HG03175 (cell line): Measurements from ENCODE around the gene FKRP.

ENCODE experiments used
- ATAC-seq: cut with Tn5 transposase; IDR thresholded peaks from one replicate; pipeline ENCODE4 v1.9.1; 2021; ENCODE audit warnings: mild to moderate bottlenecking, moderate library complexity; ENCODE audit not compliant: unreplicated experiment

Gene FKRP

GRCh38 chr19:46718934-46719622 is 26.8 kb upstream of the FKRP start:
- ATAC-seq: peak; percentile 34

DNA sequence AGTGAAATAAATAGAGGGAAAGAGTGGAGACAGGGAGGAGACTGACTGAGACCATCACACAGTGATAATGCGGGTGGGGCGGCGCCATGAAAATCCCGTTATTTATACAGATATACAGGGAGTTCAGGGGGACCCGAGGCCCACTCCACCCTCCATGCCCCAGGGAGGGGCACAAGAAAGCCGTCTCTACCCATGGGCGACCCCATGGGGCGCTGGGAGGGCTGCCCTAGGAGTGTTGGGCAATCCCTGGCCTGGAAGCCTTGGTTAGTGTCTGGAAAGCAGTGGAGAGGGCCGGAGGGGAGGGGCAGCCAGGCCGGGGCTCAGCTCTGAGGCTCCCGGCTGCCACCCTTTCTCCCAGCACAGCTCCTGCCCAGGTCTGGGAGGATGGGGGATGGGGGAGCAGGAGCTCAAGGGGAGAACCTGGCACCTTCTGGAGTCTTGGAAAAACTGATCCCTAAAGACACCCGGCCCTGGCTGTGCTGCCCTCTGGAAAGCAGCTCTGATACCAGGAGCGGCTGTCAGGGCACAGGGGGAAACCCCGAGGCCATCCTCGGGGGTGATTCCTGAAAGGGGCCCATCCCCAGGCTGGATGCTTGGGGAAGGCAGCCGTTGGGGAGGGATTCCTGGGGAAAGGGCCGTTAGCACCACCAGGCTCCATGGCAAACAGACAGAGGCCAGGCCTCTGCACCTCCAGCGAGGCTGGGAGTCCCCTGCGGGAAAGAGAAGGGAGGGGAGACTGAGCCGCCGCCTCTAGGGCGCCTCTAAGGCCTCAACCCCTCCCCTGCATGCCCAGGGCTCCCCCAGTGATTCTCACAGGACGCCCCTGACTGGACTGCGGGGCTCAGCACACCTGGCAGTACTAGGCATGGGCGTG is 26.0 kb upstream of the FKRP start:
- ATAC-seq: no peak

GRCh38 chr19:46720503-46721239 is 25.2 kb upstream of the FKRP start:
- ATAC-seq: no peak

DNA sequence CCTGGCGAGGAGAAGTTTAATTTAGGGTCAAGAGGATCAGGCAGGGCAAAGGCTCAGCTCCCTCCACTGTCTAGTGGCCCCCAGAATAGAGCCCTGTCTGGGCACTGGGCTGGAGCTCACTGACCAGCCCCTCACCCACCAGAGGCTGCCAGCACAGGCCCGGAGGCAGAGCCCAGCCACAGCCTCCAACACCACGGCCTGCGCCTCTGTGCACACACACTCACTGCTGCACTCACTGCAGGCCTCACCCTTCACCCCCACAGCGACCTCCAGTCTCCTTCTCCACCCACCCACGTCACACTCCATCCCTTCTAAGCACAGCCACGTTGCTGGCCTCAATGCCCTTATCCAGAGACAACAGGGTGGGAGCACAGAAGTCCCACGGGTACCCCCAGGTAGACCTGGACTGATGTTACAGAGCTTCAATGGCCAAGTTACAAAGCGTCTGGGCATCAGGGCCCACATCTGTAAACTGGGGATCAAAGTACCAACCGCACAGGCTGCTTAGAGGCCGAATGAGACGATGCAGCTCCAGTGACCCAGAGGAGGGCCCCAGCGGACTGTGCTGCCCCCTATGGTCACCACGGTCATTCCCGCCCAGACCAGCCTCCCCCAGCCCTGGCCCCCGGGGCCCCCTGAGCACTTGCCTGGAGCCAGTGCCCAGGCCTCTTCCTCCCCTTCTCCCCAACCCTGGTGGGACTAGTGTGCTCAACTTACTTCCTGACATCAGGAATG is 24.4 kb upstream of the FKRP start:
- no peak for ATAC-seq

DNA sequence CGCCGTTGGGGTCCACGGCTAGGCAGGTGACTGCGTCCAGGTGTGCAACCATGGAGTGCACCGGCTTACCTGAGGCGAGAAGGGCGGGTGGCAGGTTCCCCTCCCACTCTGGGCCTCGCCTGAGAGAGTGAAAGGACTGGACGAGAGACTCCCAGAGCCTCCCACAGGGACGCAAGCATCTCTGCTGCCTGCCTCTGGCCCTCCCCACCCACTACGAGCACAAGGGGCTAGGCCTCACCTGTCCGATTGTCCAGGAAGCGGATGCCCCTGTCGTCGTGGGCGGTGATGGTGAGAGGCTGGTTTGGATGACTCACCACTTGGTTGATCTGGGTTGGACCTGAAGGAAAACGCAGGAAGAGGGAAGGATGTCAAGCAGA is 23.9 kb upstream of the FKRP start:
- ATAC-seq: no peak

DNA sequence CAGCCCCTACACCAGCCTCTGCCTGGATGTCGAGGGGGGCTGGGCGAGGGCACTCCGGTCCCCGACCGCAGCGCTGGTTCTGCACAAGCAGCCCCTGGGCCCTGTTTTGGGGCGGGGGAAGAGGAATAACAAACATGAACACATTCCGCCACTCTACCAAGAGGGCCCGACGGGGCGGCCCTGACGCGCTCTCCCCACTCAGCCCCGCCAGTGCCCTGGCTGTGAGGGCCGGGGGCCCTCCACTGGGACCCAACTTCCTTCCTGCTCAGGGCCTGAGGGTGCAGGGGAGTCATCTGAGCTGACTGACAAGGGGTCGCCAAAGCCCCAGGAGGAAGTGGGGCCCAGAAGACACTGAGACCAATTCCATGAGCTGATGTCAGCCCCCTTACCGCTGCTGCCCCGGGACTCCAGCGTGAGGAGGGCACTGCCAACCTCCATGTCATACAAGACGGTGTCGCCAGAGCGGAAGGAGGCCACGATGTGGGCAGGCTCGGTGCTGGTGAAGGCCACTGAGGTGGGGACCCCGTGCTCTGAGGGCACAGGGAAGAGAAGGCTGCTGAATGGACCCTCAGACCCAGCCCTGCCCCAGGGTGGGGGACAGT is 23.3 kb upstream of the FKRP start:
- ATAC-seq: no peak

- ATAC-seq: no peak
These were observed 22.8 kb upstream of the FKRP start for GRCh38 chr19:46723023-46723461.

- ATAC-seq: no peak
These were observed 22.4 kb upstream of the FKRP start for GRCh38 chr19:46723471-46723870.

- no peak for ATAC-seq
These were observed 21.4 kb upstream of the FKRP start for GRCh38 chr19:46724468-46724867.

GRCh38 chr19:46725036-46725820 is 20.6 kb upstream of the FKRP start:
- no peak for ATAC-seq

DNA sequence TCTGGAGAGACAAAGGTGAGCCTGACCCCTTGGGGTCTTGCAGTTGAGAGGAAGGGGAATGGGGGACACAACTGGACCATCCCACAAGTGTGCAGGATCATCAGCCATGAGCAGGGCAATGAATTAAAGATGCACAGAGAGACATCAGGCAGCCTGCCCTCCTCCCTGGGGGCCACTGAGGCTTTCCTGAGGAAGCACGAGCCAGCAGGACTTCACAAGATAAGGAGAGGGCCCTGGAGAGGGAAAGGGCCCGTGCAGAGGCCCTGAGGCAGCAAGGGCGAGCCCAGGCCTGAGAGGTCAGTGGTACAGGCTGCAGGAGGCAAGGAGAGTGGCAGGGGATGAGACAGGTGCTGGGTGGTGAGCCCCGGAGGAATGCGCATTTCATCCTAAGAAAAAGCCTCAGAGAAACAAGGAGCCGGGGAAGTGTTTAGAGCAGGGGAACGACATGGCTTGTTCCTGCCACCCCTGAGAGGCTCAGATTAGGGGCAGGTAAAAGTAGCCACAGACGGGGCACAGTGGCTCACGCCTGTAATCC is 19.9 kb upstream of the FKRP start:
- no peak for ATAC-seq

GRCh38 chr19:46726551-46726950 is 19.3 kb upstream of the FKRP start:
- no peak for ATAC-seq

DNA sequence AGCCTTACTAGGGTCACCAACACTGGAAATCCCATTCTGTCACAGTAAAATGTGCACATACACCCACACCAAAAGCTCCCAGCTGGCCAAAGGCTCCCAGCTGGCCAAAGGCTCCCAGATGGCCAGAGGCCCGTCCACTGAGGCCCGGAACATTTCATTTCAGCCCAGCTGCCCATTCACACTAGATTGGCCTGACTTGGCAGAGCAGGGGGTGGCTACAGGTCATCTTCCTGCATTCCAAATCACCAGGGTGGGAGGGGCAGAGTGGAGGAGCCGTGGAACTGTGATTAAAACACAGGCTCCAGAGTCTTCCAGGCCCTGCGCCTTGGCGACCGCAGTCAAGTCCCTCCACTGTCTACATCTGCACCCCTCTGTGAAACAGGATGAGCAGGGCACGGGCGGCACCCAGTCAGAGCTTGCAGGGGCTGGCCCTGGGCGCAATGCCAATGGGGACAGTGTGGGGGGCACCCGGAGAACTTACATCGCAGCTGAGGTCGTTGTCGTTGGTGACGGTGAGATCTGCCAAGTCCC is 18.8 kb upstream of the FKRP start:
- ATAC-seq: no peak

- ATAC-seq: no peak
These were observed 18.1 kb upstream of the FKRP start for GRCh38 chr19:46727757-46728156.

- ATAC-seq: no peak
These were observed 17.6 kb upstream of the FKRP start for GRCh38 chr19:46728208-46728607.

GRCh38 chr19:46728693-46729339 is 17.0 kb upstream of the FKRP start:
- ATAC-seq: no peak

DNA sequence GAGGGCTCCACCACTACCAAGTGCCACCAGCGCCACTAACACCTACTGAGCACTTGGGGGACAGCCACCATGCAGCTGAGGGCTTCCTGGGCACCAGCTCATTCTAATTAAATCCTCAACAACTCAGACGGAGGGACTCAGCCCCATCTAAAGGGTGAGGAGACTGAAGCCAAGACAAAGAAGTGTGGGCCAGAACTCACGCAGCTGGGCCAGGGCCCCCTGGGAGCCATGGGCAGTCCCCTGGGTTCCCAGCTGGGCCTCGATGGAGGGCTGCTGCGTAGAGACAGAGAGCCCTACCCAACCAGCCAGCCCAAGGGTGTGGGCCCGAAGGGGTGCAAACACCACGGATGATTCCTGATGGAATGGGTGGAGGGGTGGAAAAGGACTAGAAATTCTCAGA is 16.2 kb upstream of the FKRP start:
- ATAC-seq: no peak

GRCh38 chr19:46730187-46730586 is 15.7 kb upstream of the FKRP start:
- no peak for ATAC-seq

DNA sequence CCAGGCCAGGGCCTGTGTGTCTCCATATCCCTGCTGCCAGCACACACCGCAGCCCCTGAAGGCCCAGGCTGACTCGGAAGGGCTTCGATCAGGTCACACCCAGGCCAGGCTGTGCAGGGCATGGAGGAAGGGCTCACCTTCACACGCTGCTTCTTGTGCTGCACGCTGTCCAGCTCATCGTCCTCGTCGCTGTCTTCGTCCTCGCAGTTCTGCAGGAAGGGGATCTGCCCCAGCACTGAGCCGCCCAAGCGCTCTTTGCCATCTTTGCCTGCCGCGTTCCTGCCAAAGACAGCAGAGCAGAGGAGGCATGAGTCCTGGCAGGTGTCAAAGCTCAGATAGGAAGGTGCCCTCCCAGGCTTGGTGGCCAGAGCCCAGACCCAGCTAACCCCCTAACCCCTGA is 15.3 kb upstream of the FKRP start:
- ATAC-seq: no peak
